K562 (cell line): Measurements from ENCODE around the gene PSMB11. TPM values are rescaled to one million over a fixed set of nuclear protein-coding genes. Genes with fewer than 3 reads are reported as not detected.

Source experiments
- BCOR ChIP-seq: fragments of 450-650 bp; IDR thresholded peaks from 2 replicates; pipeline ENCODE4 v1.6.1; 2016
- DDX20 ChIP-seq: fragments of 450-650 bp; IDR thresholded peaks from 2 replicates; pipeline ENCODE4 v1.6.1; 2016; ENCODE audit warnings: missing genetic modification characterization, low read depth, mild to moderate bottlenecking, missing compliant biosample characterization, moderate library complexity
- HMGN3 ChIP-seq: IDR thresholded peaks from 2 replicates; pipeline ENCODE4 v1.6.1; 2011; ENCODE audit warnings: borderline replicate concordance, low read depth, mild to moderate bottlenecking, mixed read lengths, low read length; ENCODE audit not compliant: insufficient read length; ENCODE audit errors: extremely low read depth
- IRF2 ChIP-seq: sonication (generic); formaldehyde crosslinking; IDR thresholded peaks from 2 replicates; pipeline ENCODE4 v1.8.1; 2022; ENCODE audit warnings: mild to moderate bottlenecking, missing genetic modification reagents
- MEIS2 ChIP-seq: fragments of 450-650 bp; IDR thresholded peaks from 2 replicates; pipeline ENCODE4 v1.6.1; 2014; ENCODE audit warnings: mild to moderate bottlenecking; ENCODE audit not compliant: partially characterized antibody
- MXI1 ChIP-seq: IDR thresholded peaks from 2 replicates; pipeline ENCODE4 v1.6.1; 2011; ENCODE audit warnings: low read depth, mild to moderate bottlenecking, improper control_type of control experiment, low read length
- PHB ChIP-seq: fragments of 250-450 bp; sonication (Bioruptor Pico); IDR thresholded peaks from 2 replicates; pipeline ENCODE4 v1.5.0; 2021
- SFPQ ChIP-seq: fragments of 200-400 bp; formaldehyde crosslinking; IDR thresholded peaks from 2 replicates; pipeline ENCODE4 v1.6.1; 2017; ENCODE audit warnings: mild to moderate bottlenecking, low read depth, low read length, moderate library complexity
- TARDBP ChIP-seq: fragments of 450-650 bp; IDR thresholded peaks from 2 replicates; pipeline ENCODE4 v1.6.1; 2016
- UBTF ChIP-seq, 2 experiments: IDR thresholded peaks; 2 replicates each; pipeline ENCODE4 v1.6.1; 2012; ENCODE audit warnings: improper control_type of control experiment in 2 of 2, low read depth in 2 of 2, low read length in 2 of 2, borderline replicate concordance in 1 of 2
- VEZF1 ChIP-seq: fragments of 200-800 bp; sonication (Bioruptor generic); IDR thresholded peaks from 2 replicates; pipeline ENCODE4 v1.6.1; 2017; ENCODE audit warnings: missing genetic modification characterization, missing compliant biosample characterization
- ZNF121 ChIP-seq: sonication (generic); formaldehyde crosslinking; conservative IDR thresholded peaks from 2 replicates; pipeline ENCODE4 v1.8.0; 2022; ENCODE audit warnings: missing genetic modification reagents
- ZNF143 ChIP-seq: sonication (generic); formaldehyde crosslinking; IDR thresholded peaks from 2 replicates; pipeline ENCODE4 v1.9.0; 2022; ENCODE audit warnings: mild to moderate bottlenecking, missing genetic modification reagents
- ZNF511 ChIP-seq: sonication (generic); formaldehyde crosslinking; IDR thresholded peaks from 2 replicates; pipeline ENCODE4 v1.8.0; 2022; ENCODE audit warnings: mild to moderate bottlenecking, missing genetic modification reagents
- ZSCAN29 ChIP-seq: fragments of 450-650 bp; IDR thresholded peaks from 2 replicates; pipeline ENCODE4 v1.6.1; 2017
- polyA plus RNA-seq, 8 experiments: library from polyadenylated mRNA; depleted of rRNA in 4 of 8; stranded (reverse) in 5 of 8; unstranded in 3 of 8; fragments of >200 nt; fragmentation: Nextera tagmentation in 2 of 8; fragmentation: Illumina TruSeq in 1 of 8; extraction: Ambion mirVana in 2 of 8; extraction: Trizol in 1 of 8; gene quantifications; 2 replicates each; pipeline versions ENCODE4 v1.2.1 to v1.2.3, GENCODE V29; 2011 to 2014; ENCODE audit warnings: inconsistent platforms in 1 of 8, missing spikeins in 1 of 8
- total RNA-seq, 7 experiments: library from RNA; depleted of rRNA in 6 of 7; stranded (reverse); fragments of >200 nt in 6 of 7; fragmentation: Illumina TruSeq in 2 of 7; extraction: Trizol in 2 of 7; gene quantifications; 2 replicates each; pipeline versions ENCODE4 v1.2.1 to v1.2.3, GENCODE V29; 2011 to 2021; ENCODE audit warnings: low replicate concordance in 1 of 7
- TF ChIP-seq, protein P1 (sequence below): fragments of 450-650 bp; conservative IDR thresholded peaks from 2 replicates; pipeline ENCODE4 v1.6.1; 2016; ENCODE audit warnings: missing genetic modification characterization, low read depth, mild to moderate bottlenecking, control low read depth, missing compliant biosample characterization
- TF ChIP-seq, protein P2 (sequence below): fragments of 250-450 bp; sonication (Bioruptor Pico); IDR thresholded peaks from 2 replicates; pipeline ENCODE4 v1.5.0; 2020; ENCODE audit warnings: mild to moderate bottlenecking, borderline replicate concordance

The PSMB11 gene
- total and polyA plus RNA-seq, 9 of the 15 experiments (the other 6 are each of a cell fraction or from before 2014, with no cell fraction given), result not detected

DNA sequence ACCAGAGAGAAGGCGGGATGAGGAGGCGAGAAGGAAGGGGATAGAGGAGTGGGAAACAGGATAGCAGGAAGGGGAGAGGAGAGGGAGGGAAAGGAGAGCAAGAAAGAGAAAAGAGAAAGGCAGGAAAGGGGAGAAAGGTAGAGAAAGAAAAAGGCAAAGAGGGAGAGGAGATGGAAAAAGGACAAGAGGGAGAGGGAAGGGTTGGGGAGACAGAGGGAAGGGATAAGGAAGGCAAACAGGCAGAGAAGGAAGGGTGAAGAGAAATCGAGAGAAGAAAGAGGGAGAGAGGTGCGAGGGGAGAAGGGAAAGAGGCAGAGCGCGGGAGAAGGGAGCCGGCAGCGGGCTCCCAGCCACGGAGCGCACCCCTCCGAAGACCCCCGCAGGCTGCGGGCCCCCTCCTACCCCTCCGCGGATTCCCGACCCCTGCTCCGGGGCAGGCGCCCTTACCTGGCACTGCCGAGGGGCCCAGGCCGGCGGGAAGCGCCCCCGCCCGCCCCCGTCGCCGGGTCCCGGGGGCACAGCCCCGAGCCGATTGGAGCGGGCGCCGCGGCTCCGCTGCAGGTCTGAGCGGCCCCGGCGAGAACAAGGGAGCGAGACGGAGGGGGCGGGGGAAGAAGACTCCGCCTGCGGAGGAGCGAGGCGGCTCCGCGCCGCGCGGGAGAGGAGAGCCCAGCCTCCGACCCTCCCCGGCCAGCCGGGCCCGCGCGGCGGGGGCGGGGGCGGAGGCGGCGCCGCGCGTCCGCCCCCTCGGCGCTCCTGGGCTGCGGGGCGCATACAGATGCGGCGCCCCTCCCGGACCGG, 15.1 kb downstream of the PSMB11 start, which contains the start of gene CDH24 (continued):
- TF ChIP-seq, protein P1, sequence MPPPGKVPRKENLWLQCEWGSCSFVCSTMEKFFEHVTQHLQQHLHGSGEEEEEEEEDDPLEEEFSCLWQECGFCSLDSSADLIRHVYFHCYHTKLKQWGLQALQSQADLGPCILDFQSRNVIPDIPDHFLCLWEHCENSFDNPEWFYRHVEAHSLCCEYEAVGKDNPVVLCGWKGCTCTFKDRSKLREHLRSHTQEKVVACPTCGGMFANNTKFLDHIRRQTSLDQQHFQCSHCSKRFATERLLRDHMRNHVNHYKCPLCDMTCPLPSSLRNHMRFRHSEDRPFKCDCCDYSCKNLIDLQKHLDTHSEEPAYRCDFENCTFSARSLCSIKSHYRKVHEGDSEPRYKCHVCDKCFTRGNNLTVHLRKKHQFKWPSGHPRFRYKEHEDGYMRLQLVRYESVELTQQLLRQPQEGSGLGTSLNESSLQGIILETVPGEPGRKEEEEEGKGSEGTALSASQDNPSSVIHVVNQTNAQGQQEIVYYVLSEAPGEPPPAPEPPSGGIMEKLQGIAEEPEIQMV (tag), result peak; percentile 77
- TF ChIP-seq MXI1, result no peak
- no peak for TF ChIP-seq ZNF121 (CRISPR knock-in tag)
- peak; percentile 43 for TF ChIP-seq BCOR
- peak; percentile 56 to 77; a peak in 2 of 4 replicates for TF ChIP-seq UBTF (IDR thresholded peaks at IDR 0.05; ENCODE audit: borderline replicate concordance in 1 of 2, low read depth in 2 of 2, low read length in 2 of 2)
- peak; percentile 71 for TF ChIP-seq VEZF1 (CRISPR knock-in tag)
- no peak for TF ChIP-seq ZNF511 (CRISPR knock-in tag)
- no peak for TF ChIP-seq ZNF143 (CRISPR knock-in tag)
- no peak for TF ChIP-seq SFPQ
- TF ChIP-seq DDX20 (tag), result no peak
- TF ChIP-seq, protein P2, sequence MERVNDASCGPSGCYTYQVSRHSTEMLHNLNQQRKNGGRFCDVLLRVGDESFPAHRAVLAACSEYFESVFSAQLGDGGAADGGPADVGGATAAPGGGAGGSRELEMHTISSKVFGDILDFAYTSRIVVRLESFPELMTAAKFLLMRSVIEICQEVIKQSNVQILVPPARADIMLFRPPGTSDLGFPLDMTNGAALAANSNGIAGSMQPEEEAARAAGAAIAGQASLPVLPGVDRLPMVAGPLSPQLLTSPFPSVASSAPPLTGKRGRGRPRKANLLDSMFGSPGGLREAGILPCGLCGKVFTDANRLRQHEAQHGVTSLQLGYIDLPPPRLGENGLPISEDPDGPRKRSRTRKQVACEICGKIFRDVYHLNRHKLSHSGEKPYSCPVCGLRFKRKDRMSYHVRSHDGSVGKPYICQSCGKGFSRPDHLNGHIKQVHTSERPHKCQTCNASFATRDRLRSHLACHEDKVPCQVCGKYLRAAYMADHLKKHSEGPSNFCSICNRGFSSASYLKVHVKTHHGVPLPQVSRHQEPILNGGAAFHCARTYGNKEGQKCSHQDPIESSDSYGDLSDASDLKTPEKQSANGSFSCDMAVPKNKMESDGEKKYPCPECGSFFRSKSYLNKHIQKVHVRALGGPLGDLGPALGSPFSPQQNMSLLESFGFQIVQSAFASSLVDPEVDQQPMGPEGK (CRISPR knock-in tag), result no peak
- peak; percentile 67 for TF ChIP-seq HMGN3
- TF ChIP-seq MEIS2, result no peak
- no peak for TF ChIP-seq TARDBP
- TF ChIP-seq ZSCAN29, result no peak
- no peak for TF ChIP-seq IRF2 (CRISPR knock-in tag)
- 0 out of 2 replicates have a peak, but pooled peaks have one; percentile 67 for TF ChIP-seq PHB (CRISPR knock-in tag)
